GM12892 (cell line): ENCODE data around the gene UGP2.

Experiments used
- POLR2A ChIP-seq: IDR thresholded peaks from 2 replicates; pipeline ENCODE4 v1.6.1; 2011; ENCODE audit warnings: low read depth, low read length, control low read depth
- POLR2AphosphoS5 ChIP-seq: IDR thresholded peaks from 2 replicates; pipeline ENCODE4 v1.6.1; 2011; ENCODE audit warnings: low read depth, low read length, control low read depth
- TAF1 ChIP-seq: IDR thresholded peaks from 2 replicates; pipeline ENCODE4 v1.6.1; 2011; ENCODE audit warnings: low read depth, mild to moderate bottlenecking, control low read depth, low read length, borderline replicate concordance

DNA sequence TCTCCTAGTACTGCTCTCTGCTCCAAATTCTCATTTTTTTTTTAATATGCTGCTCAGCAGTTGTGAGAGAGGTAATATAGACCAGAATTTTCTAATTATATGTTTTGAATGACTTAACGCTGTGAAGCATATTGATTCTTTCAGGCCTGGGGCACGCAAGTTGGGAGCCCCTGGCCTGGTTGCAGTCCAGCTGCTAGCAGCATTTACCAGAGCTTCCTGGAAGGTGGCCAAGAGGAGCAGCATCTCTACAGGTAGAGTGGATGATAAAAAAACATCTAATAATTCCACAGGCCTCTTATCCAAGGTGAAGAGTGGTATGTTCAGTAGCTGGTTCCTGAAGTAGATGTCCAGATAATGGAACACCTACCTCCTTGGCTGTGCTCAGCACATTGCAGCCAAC lies 7.3 kb upstream of the UGP2 start:
- TF ChIP-seq POLR2AphosphoS5 = no peak
- TF ChIP-seq TAF1 = no peak
- no peak for TF ChIP-seq POLR2A
